NCI-H1436 (cell line): ENCODE measurements around the gene IFT25.

Experiments
- DNase-seq: peaks from one replicate; lab custom pipeline; 2025; lab: John Stamatoyannopoulos, UW

The IFT25 gene

GRCh38 chr1:53927376-53927881 lies 18.1 kb downstream of the IFT25 start:
- DNase-seq: no peak

GRCh38 chr1:53919675-53920066 lies 25.8 kb downstream of the IFT25 start:
- DNase-seq: no peak

- DNase-seq: no peak
Observed at GRCh38 chr1:53918343-53918742, 27.2 kb downstream of the IFT25 start.

- no peak for DNase-seq
Observed at GRCh38 chr1:53913352-53914033, 32.0 kb downstream of the IFT25 start.

- DNase-seq: no peak
Observed at GRCh38 chr1:53911442-53911841, 34.1 kb downstream of the IFT25 start.

GRCh38 chr1:53909946-53910345 lies 35.6 kb downstream of the IFT25 start:
- no peak for DNase-seq

GRCh38 chr1:53906121-53906520 lies 39.4 kb downstream of the IFT25 start:
- no peak for DNase-seq

GRCh38 chr1:53905509-53905908 lies 40.0 kb downstream of the IFT25 start:
- no peak for DNase-seq

GRCh38 chr1:53902235-53903138 lies 43.0 kb downstream of the IFT25 start:
- DNase-seq: no peak

GRCh38 chr1:53899708-53900107 lies 45.8 kb downstream of the IFT25 start:
- no peak for DNase-seq

GRCh38 chr1:53899206-53899628 lies 46.3 kb downstream of the IFT25 start:
- DNase-seq: no peak

GRCh38 chr1:53896635-53897229 lies 48.8 kb downstream of the IFT25 start:
- no peak for DNase-seq

- no peak for DNase-seq
Observed at GRCh38 chr1:53895421-53895820, 50.1 kb downstream of the IFT25 start.

- no peak for DNase-seq
Observed at GRCh38 chr1:53894644-53895043, 50.9 kb downstream of the IFT25 start.

GRCh38 chr1:53893999-53894636 lies 51.4 kb downstream of the IFT25 start, which contains the start of gene DIO1:
TSS of gene DIO1 (plus strand) at chr1:53894187. CDS start at chr1:53894211, 24 bp downstream.
- DNase-seq: no peak

GRCh38 chr1:53892911-53893310 lies 52.6 kb downstream of the IFT25 start:
- no peak for DNase-seq

- no peak for DNase-seq
Observed at GRCh38 chr1:53891678-53892077, 53.8 kb downstream of the IFT25 start.

GRCh38 chr1:53891018-53891417 lies 54.5 kb downstream of the IFT25 start:
- no peak for DNase-seq

- DNase-seq: no peak
Observed at GRCh38 chr1:53890522-53890941, 55.0 kb downstream of the IFT25 start.

GRCh38 chr1:53889304-53890298 lies 55.9 kb downstream of the IFT25 start, which contains the start of gene YIPF1:
TSS of gene YIPF1 (minus strand) at chr1:53889797. CDS start at chr1:53888937, 860 bp downstream.
- DNase-seq: peak; percentile 78

- DNase-seq: no peak
Observed at GRCh38 chr1:53888681-53889080, 56.8 kb downstream of the IFT25 start.
